A549 treated with GW870086 at 1 μM for 4 hours (cell line): ENCODE results near the gene NEDD4L. TPM values are rescaled to one million over a fixed set of nuclear protein-coding genes. Genes with fewer than 3 reads are reported as not detected.

Source experiments
- total RNA-seq: library from RNA; stranded (reverse); fragments of 200-300 nt; extraction: Qiagen RNA extraction; gene quantifications from 5 replicates; pipeline ENCODE4 v1.2.3, GENCODE V29; 2022; ENCODE audit warnings: low read depth

Gene NEDD4L
- 26.2 to 32.2 TPM (median 29.0 TPM) in 5 replicates for total RNA-seq

GRCh38 chr18:58043491-58044369 lies at the start of gene NEDD4L:
TSS of gene NEDD4L (plus strand) at chr18:58044226. CDS start at chr18:58044661, 435 bp downstream.

Other genes starting within 250 kb of the NEDD4L start
- 6.2 to 8.8 TPM (median 7.6 TPM) in 5 replicates for gene ATP8B1, start 240.9 kb upstream of the NEDD4L start, total RNA-seq